ENCODE results near the gene TPRX2. TPM values are rescaled to one million over a fixed set of nuclear protein-coding genes. Genes with fewer than 3 reads are reported as not detected.

Gene TPRX2
- total RNA-seq, 1 experiment from 2014 or later = not detected

DNA sequence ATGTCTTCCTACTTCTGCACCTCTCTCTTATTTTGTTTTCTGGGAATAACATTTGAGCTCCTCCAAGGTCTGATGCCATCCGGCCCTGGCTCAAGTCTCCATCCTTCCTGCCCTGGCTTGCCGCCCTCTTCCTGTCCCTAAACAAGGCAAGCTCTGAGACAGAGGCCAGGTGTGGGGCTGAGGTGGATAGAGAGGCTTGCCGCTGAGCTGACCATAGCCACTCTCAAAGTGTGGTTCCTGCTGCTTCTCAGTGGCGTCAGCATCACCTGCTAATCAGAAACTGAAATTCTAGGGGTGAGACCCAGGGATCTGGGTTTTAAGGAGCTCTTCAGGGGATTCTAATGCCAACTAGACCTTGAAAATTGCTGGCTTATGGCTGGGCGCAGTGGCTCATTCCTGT lies 6.0 kb upstream of the TPRX2 start:
- CTCF ChIA-PET = interaction anchor here (2.1 kb wide), 1 partner anchor 10 kb away, joined by 5 read pairs; no protein-coding TSS in a partner anchor
- no peaks in the 10 kb centered on the region for H3K36me3 ChIP-seq (ENCODE audit: control insufficient read depth in 1 of 2, insufficient read depth in 2 of 2, low read length in 2 of 2)
- no peak overlapping the region for H3K4me2 ChIP-seq (ENCODE audit: low read length)
- no peak overlapping the region for H2AFZ ChIP-seq (ENCODE audit: low read depth, low read length, poor library complexity, severe bottlenecking)
- no peak overlapping the region for H3K27ac ChIP-seq (ENCODE audit: low read depth, low read length)
- H3K4me3 ChIP-seq (replicated peaks in 1 of 2; ENCODE audit: low read depth in 1 of 2, low read length in 2 of 2) = no peak overlapping the region
- RAD21 ChIA-PET (ENCODE audit: low non-redundant PET in 1 of 2, low total read pairs in 2 of 2, uncharacterized antibody in 2 of 2, unreplicated experiment in 2 of 2) = no interaction called here
- H3K9ac ChIP-seq (ENCODE audit: low read length) = no peak overlapping the region
- no TSS peak for BruUV-seq (replicated peaks)
- no peaks in the 10 kb centered on the region for H3K27me3 ChIP-seq (ENCODE audit: insufficient read depth, low read length)
- ATAC-seq (no peak), DNase-seq (ENCODE audit: low read depth, low spot score) (no peak)
- H3K4me1 ChIP-seq (ENCODE audit: control insufficient read depth in 1 of 2, insufficient read depth in 2 of 2, low read length in 2 of 2) = peaks cover 15 to 24% of the 10 kb centered on the region in 2 experiments
- intact Hi-C loops (cut with micrococcal nuclease) = no loop called here
- H3K9me2 ChIP-seq (ENCODE audit: insufficient read depth) = no peaks in the 10 kb centered on the region
- TF ChIP-seq ZFX (IDR thresholded peaks at IDR 0.05) (no peak), RAD21 (IDR thresholded peaks at IDR 0.05; ENCODE audit: low read depth) (no peak), ELF1 (IDR thresholded peaks at IDR 0.05; ENCODE audit: borderline replicate concordance, low read depth) (no peak), CEBPB (IDR thresholded peaks at IDR 0.05; ENCODE audit: low read depth) (no peak), POLR2AphosphoS5 (IDR thresholded peaks at IDR 0.05; ENCODE audit: low read depth, low read length) (no peak), YY1 (IDR thresholded peaks at IDR 0.05; ENCODE audit: extremely low read depth, insufficient replicate concordance, low read depth, low read length) (no peak), SRF (IDR thresholded peaks at IDR 0.05; ENCODE audit: low read depth) (no peak), CBX3 (IDR thresholded peaks at IDR 0.05; ENCODE audit: low read depth) (no peak), ZNF274 (IDR thresholded peaks at IDR 0.05; ENCODE audit: low read depth, low read length) (no peak), EZH2 (IDR thresholded peaks at IDR 0.05) (no peak), JUND (IDR thresholded peaks at IDR 0.05) (no peak), TCF7L2 (IDR thresholded peaks at IDR 0.05; ENCODE audit: borderline replicate concordance, extremely low read depth, insufficient read depth, insufficient read length) (no peak)
- TF ChIP-seq, protein P1, sequence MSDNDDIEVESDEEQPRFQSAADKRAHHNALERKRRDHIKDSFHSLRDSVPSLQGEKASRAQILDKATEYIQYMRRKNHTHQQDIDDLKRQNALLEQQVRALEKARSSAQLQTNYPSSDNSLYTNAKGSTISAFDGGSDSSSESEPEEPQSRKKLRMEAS (IDR thresholded peaks at IDR 0.05) = no peak
- TF ChIP-seq, protein P2, sequence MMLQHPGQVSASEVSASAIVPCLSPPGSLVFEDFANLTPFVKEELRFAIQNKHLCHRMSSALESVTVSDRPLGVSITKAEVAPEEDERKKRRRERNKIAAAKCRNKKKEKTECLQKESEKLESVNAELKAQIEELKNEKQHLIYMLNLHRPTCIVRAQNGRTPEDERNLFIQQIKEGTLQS (IDR thresholded peaks at IDR 0.05) = no peak
- POLR2A ChIA-PET = no interaction called here
- H3K79me2 ChIP-seq (ENCODE audit: insufficient read depth, low read length) = no peaks in the 10 kb centered on the region
- no peaks in the 10 kb centered on the region for H4K20me1 ChIP-seq (ENCODE audit: insufficient read depth)
- no peaks in the 10 kb centered on the region for H3K9me3 ChIP-seq (ENCODE audit: control insufficient read depth in 1 of 2, insufficient read depth in 1 of 2, low read depth in 1 of 2, low read length in 2 of 2)
